BJ (cell line): ENCODE results near the gene MPZL1. TPM values are rescaled to one million over a fixed set of nuclear protein-coding genes. Genes with fewer than 3 reads are reported as not detected.

ENCODE experiments used
- CTCF ChIA-PET: fragments of 350-600 bp; formaldehyde crosslinking; extraction: SDS; loops from one replicate; lab custom pipeline; 2021; ENCODE audit warnings: antibody characterized with exemption, inconsistent platforms; lab: Yijun Ruan, JAX
- POLR2A ChIA-PET: fragments of 300-600 bp; sonication (Branson Sonifier 250); formaldehyde crosslinking; extraction: SDS; loops from one replicate; lab custom pipeline; 2021; ENCODE audit warnings: antibody characterized with exemption; lab: Charles Lee
- DNase-seq: peaks from one replicate; pipeline ENCODE4 v3.0.0-alpha.2; 2011; ENCODE audit warnings: low read depth
- H3K27me3 ChIP-seq: 2 replicates; pipeline ENCODE4 v1.6.0; 2011; ENCODE audit warnings: low read length; ENCODE audit not compliant: control insufficient read depth, insufficient read depth
- H3K36me3 ChIP-seq: 2 replicates; pipeline ENCODE4 v1.5.1; 2011; ENCODE audit warnings: low read length; ENCODE audit not compliant: control insufficient read depth, insufficient read depth
- H3K4me3 ChIP-seq: 2 replicates; pipeline ENCODE4 v1.5.1; 2011; ENCODE audit warnings: low read depth, mild to moderate bottlenecking, control low read depth, low read length
- CTCF ChIP-seq: IDR thresholded peaks from 2 replicates; pipeline ENCODE4 v1.5.1; 2011; ENCODE audit warnings: low read depth, mild to moderate bottlenecking, control low read depth, inconsistent platforms, low read length, moderate library complexity; ENCODE audit not compliant: insufficient read depth
- polyA plus RNA-seq: library from polyadenylated mRNA; depleted of rRNA; stranded (reverse); fragments of >200 nt; gene quantifications from 2 replicates; pipeline ENCODE4 v1.2.3, GENCODE V29; 2011

Gene MPZL1
- polyA plus RNA-seq, 1 experiment = 79.1 TPM

- ChIA-PET POLR2A (interaction anchor here (0.6 kb wide), 1 partner anchor 144 kb away, joined by 3 read pairs; no protein-coding TSS in a partner anchor), CTCF (interaction anchor here (0.9 to 1.1 kb wide), 2 partner anchors 11 to 15 kb away, joined by 3 read pairs; no protein-coding TSS in a partner anchor)
- Histone ChIP-seq H3K27me3 (no peaks in the 10 kb centered on the region), H3K4me3 (no peak overlapping the region), H3K36me3 (peaks cover 11% of the 10 kb centered on the region)
- TF ChIP-seq CTCF = no peak
- no peak for DNase-seq
Measured at GRCh38 chr1:167786502-167786901, 64.7 kb downstream of the MPZL1 start.

- Histone ChIP-seq H3K4me3 (no peak overlapping the region), H3K27me3 (no peaks in the 10 kb centered on the region), H3K36me3 (peaks cover 11% of the 10 kb centered on the region)
- no peak for DNase-seq
- POLR2A ChIA-PET = no interaction called here
- CTCF ChIA-PET = interaction anchor here (1.1 to 1.5 kb wide), 3 partner anchors 13 to 33 kb away, joined by 3 to 4 read pairs (median 3); no protein-coding TSS in a partner anchor
- no peak for TF ChIP-seq CTCF
Measured at GRCh38 chr1:167789501-167789900, 67.7 kb downstream of the MPZL1 start.

DNA sequence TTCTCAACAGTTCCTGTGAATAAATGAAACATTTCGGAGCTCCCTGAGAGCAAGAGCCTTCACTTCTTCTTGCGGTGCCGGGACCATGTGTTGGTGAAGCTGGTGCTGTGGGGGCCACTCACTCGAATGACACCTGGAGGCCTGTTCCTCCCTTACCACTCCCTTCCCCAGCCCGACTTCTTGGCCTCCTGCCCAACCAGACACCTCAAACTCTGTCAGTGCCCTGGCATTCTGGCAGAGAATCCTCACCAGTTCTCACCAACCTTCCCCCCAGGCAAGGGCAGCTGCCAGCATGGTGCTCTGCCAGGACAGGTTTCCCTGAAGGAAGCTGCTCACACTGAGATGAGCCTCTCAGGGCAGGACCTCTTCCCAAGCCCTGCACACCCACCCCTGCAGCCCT lies 68.3 kb downstream of the MPZL1 start:
- DNase-seq = no peak
- POLR2A ChIA-PET = interaction anchor here (0.6 to 0.7 kb wide), 2 partner anchors 16 to 130 kb away, joined by 11 to 25 read pairs; no protein-coding TSS in a partner anchor

DNA sequence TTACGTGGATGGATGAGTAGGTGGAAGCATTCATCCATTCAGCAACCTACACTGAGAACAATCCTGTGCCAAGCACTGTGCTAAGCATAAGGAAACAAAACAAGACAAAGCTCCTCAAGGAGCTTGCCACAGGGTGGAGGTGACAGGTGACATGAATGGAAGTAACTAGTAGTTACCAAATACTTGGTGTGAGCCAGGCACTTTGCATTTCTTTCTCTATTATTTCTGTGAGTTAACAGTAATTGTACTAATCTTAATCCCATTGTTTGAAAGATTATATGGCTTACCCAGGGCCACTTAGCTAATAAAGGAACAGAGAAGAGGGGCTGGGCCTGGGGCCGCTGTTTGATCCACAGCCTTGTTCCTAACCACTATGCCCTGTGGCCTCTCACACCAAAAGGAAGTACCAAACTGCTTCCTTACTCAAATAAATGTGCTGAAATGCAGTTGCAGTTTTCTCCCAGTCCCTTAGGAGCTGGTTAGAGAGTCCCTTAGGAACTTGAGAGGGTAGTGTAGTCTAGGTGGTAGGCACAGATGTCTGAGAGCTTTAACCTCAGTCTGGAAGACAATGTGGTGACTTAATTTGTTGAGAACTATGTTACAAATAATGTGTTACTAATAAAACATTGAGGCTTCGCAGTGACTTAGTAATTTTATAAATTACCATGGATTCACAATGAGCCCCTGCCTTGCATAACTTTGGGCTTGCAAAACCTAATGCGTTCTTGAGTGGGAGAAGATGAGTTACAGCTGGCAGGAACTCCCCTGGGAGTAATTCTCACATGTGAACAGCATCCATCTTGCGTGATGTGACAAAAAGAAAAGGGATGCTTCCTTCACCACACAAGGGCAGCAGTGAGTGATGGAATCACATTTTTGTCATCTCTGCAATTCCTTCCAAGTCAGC lies 69.8 kb downstream of the MPZL1 start:
- no peak for TF ChIP-seq CTCF
- ChIA-PET CTCF (interaction anchor here (0.8 to 2.5 kb wide), 9 partner anchors 9 to 292 kb away, joined by 3 to 11 read pairs (median 4); no protein-coding TSS in a partner anchor), POLR2A (interaction anchor here (0.7 kb wide), 1 partner anchor 146 kb away, joined by 3 read pairs; no protein-coding TSS in a partner anchor)
- no peak overlapping the region for H3K4me3 ChIP-seq
- H3K27me3 ChIP-seq = no peaks in the 10 kb centered on the region
- H3K36me3 ChIP-seq = peaks cover 8% of the 10 kb centered on the region
- peak; percentile 93 for DNase-seq

More for the DNA sequence above, 68.3 kb downstream of the MPZL1 start:
- TF ChIP-seq CTCF = no peak
- H3K27me3 ChIP-seq = no peaks in the 10 kb centered on the region
- CTCF ChIA-PET = interaction anchor here (1.1 to 1.5 kb wide), 2 partner anchors 15 to 32 kb away, joined by 3 to 4 read pairs; no protein-coding TSS in a partner anchor
- peaks cover 10% of the 10 kb centered on the region for H3K36me3 ChIP-seq
- no peak overlapping the region for H3K4me3 ChIP-seq

- Histone ChIP-seq H3K36me3 (peaks cover 8% of the 10 kb centered on the region), H3K27me3 (no peaks in the 10 kb centered on the region), H3K4me3 (no peak overlapping the region)
- no peak for DNase-seq
- ChIA-PET POLR2A (no interaction called here), CTCF (interaction anchor here (0.8 to 2.5 kb wide), 9 partner anchors 8 to 292 kb away, joined by 3 to 11 read pairs (median 4); no protein-coding TSS in a partner anchor)
- no peak for TF ChIP-seq CTCF
Measured at GRCh38 chr1:167792188-167792565, 70.4 kb downstream of the MPZL1 start.
